IMR-90 (cell line): ENCODE data around the gene ANO9. TPM values are rescaled to one million over a fixed set of nuclear protein-coding genes. Genes with fewer than 3 reads are reported as not detected.

Source experiments
- ATAC-seq: fragments of 200-7000 bp; cut with Tn5 transposase; 2 replicates; pipeline ENCODE4 v1.9.1; 2020; ENCODE audit warnings: low read depth, mild to moderate bottlenecking, moderate library complexity
- BruUV-seq: library from RNA; stranded (reverse); fragments of 400-500 nt; replicated peaks from 2 replicates; lab custom pipeline; 2021; lab: Mats Ljungman, UMichigan
- CTCF ChIA-PET: fragments of 300-600 bp; formaldehyde crosslinking; extraction: SDS; loops from one replicate; lab custom pipeline; 2021; ENCODE audit warnings: antibody characterized with exemption; lab: Yijun Ruan, JAX
- POLR2A ChIA-PET: fragments of 300-600 bp; sonication (Branson Sonifier 250); formaldehyde crosslinking; loops from one replicate; lab custom pipeline; 2022; ENCODE audit warnings: antibody characterized with exemption; ENCODE audit not compliant: unreplicated experiment; lab: Charles Lee
- DNase-seq: peaks from one replicate; pipeline ENCODE4 v3.0.0; 2013
- H2AFZ ChIP-seq: replicated peaks from 2 replicates; pipeline ENCODE3; 2013; ENCODE audit warnings: low read length, mild to moderate bottlenecking; ENCODE audit not compliant: poor library complexity
- H2AK5ac ChIP-seq: 2 replicates; pipeline ENCODE4 v1.6.1; 2013; ENCODE audit warnings: low read depth, low read length, inconsistent platforms
- H2AK9ac ChIP-seq: replicated peaks from 2 replicates; pipeline ENCODE3; 2013; ENCODE audit warnings: mild to moderate bottlenecking, low read depth, low read length, moderate library complexity; ENCODE audit not compliant: poor library complexity
- H2BK120ac ChIP-seq: 2 replicates; pipeline ENCODE4 v1.6.1; 2013; ENCODE audit warnings: low read depth, low read length, inconsistent platforms
- H2BK15ac ChIP-seq: 3 replicates; pipeline ENCODE4 v1.6.1; 2013; ENCODE audit warnings: low read depth, low read length, inconsistent platforms
- H2BK20ac ChIP-seq: 2 replicates; pipeline ENCODE4 v1.6.1; 2013; ENCODE audit warnings: low read depth, mild to moderate bottlenecking, inconsistent platforms, low read length, moderate library complexity
- H2BK5ac ChIP-seq: 2 replicates; pipeline ENCODE4 v1.6.1; 2013; ENCODE audit warnings: mild to moderate bottlenecking, low read depth, low read length, inconsistent platforms; ENCODE audit not compliant: poor library complexity, severe bottlenecking
- H3K14ac ChIP-seq: replicated peaks from 2 replicates; pipeline ENCODE4 v1.6.1; 2013; ENCODE audit warnings: low read depth, low read length, inconsistent platforms
- H3K18ac ChIP-seq: 2 replicates; pipeline ENCODE4 v1.6.1; 2013; ENCODE audit warnings: low read depth, low read length, control low read depth
- H3K23ac ChIP-seq: 2 replicates; pipeline ENCODE4 v1.6.1; 2013; ENCODE audit warnings: low read depth, low read length, inconsistent platforms
- H3K27ac ChIP-seq: 2 replicates; pipeline ENCODE4 v1.5.1; 2013; ENCODE audit warnings: mild to moderate bottlenecking, control low read depth, low read length; ENCODE audit not compliant: insufficient read depth
- H3K27me3 ChIP-seq: 2 replicates; pipeline ENCODE4 v1.6.1; 2013; ENCODE audit warnings: low read length; ENCODE audit not compliant: control insufficient read depth, insufficient read depth
- H3K36me3 ChIP-seq: 2 replicates; pipeline ENCODE4 v1.6.1; 2013; ENCODE audit warnings: low read length, mixed read lengths; ENCODE audit not compliant: control insufficient read depth, insufficient read depth
- H3K4ac ChIP-seq: 2 replicates; pipeline ENCODE4 v1.6.1; 2013; ENCODE audit warnings: low read depth, low read length, inconsistent platforms
- H3K4me1 ChIP-seq: 2 replicates; pipeline ENCODE4 v1.6.1; 2013; ENCODE audit warnings: low read length, mixed read lengths; ENCODE audit not compliant: control insufficient read depth, insufficient read depth
- H3K4me2 ChIP-seq: 2 replicates; pipeline ENCODE4 v1.6.1; 2013; ENCODE audit warnings: low read depth, mild to moderate bottlenecking, control low read depth, low read length, moderate library complexity
- H3K4me3 ChIP-seq: 2 replicates; pipeline ENCODE4 v1.5.1; 2013; ENCODE audit warnings: low read depth, mild to moderate bottlenecking, control low read depth, low read length, moderate library complexity; ENCODE audit not compliant: insufficient read depth
- H3K56ac ChIP-seq: 2 replicates; pipeline ENCODE4 v1.6.1; 2013; ENCODE audit warnings: low read length, inconsistent platforms; ENCODE audit not compliant: insufficient read depth; ENCODE audit errors: extremely low read depth
- H3K79me1 ChIP-seq, 2 experiments: 2 replicates each; pipeline ENCODE4 v1.6.1; 2013; ENCODE audit warnings: low read length in 2 of 2, inconsistent platforms in 1 of 2, low read depth in 1 of 2
- H3K9ac ChIP-seq: 2 replicates; pipeline ENCODE4 v1.6.1; 2013; ENCODE audit warnings: low read depth, low read length, control low read depth
- H3K9me1 ChIP-seq: 2 replicates; pipeline ENCODE4 v1.6.1; 2013; ENCODE audit warnings: low read length, inconsistent platforms; ENCODE audit not compliant: insufficient read depth
- H3K9me3 ChIP-seq: 2 replicates; pipeline ENCODE4 v1.6.1; 2013; ENCODE audit warnings: low read length; ENCODE audit not compliant: control insufficient read depth, insufficient read depth
- H4K20me1 ChIP-seq: 2 replicates; pipeline ENCODE4 v1.6.1; 2013; ENCODE audit warnings: low read length, inconsistent platforms; ENCODE audit not compliant: insufficient read depth
- H4K5ac ChIP-seq: 2 replicates; pipeline ENCODE4 v1.6.1; 2013; ENCODE audit warnings: mild to moderate bottlenecking, low read depth, low read length, control low read depth
- H4K8ac ChIP-seq, 2 experiments: 2 replicates each; pipeline ENCODE4 v1.6.1; 2013; ENCODE audit warnings: low read depth in 2 of 2, low read length in 2 of 2, control low read depth in 1 of 2, inconsistent platforms in 1 of 2
- H4K91ac ChIP-seq: 2 replicates; pipeline ENCODE4 v1.6.1; 2013; ENCODE audit warnings: low read depth, low read length, inconsistent platforms; ENCODE audit not compliant: insufficient read depth
- BHLHE40 ChIP-seq: fragments of 150-350 bp; IDR thresholded peaks from 2 replicates; pipeline ENCODE4 v1.6.1; 2016; ENCODE audit warnings: mild to moderate bottlenecking, low read depth, low read length
- CEBPB ChIP-seq: IDR thresholded peaks from 2 replicates; pipeline ENCODE4 v1.6.1; 2012; ENCODE audit warnings: low read depth, low read length, improper control_type of control experiment
- CHD1 ChIP-seq: IDR thresholded peaks from 2 replicates; pipeline ENCODE4 v1.6.1; 2012; ENCODE audit warnings: low read depth, low read length, improper control_type of control experiment
- CTCF ChIP-seq: conservative IDR thresholded peaks from 2 replicates; pipeline ENCODE4 v1.5.1; 2012; ENCODE audit warnings: mild to moderate bottlenecking, low read depth, low read length, improper control_type of control experiment
- ELK1 ChIP-seq: fragments of 150-350 bp; IDR thresholded peaks from 2 replicates; pipeline ENCODE4 v1.6.1; 2016; ENCODE audit warnings: low read depth, mild to moderate bottlenecking, low read length, moderate library complexity, borderline replicate concordance
- FOS ChIP-seq: fragments of 150-350 bp; IDR thresholded peaks from 2 replicates; pipeline ENCODE4 v1.6.1; 2016; ENCODE audit warnings: low read depth, low read length
- MAZ ChIP-seq: IDR thresholded peaks from 2 replicates; pipeline ENCODE4 v1.6.1; 2012; ENCODE audit warnings: low read depth, mild to moderate bottlenecking, low read length, improper control_type of control experiment, moderate library complexity, borderline replicate concordance
- MXI1 ChIP-seq: IDR thresholded peaks from 2 replicates; pipeline ENCODE4 v1.6.1; 2012; ENCODE audit warnings: low read depth, mild to moderate bottlenecking, low read length, moderate library complexity, borderline replicate concordance
- NFE2L2 ChIP-seq: fragments of 150-350 bp; IDR thresholded peaks from 2 replicates; pipeline ENCODE4 v1.6.1; 2016; ENCODE audit warnings: low read depth, mild to moderate bottlenecking, low read length
- POLR2A ChIP-seq: IDR thresholded peaks from 2 replicates; pipeline ENCODE4 v1.6.1; 2012; ENCODE audit warnings: mild to moderate bottlenecking, low read depth, low read length
- RCOR1 ChIP-seq: IDR thresholded peaks from 2 replicates; pipeline ENCODE4 v1.6.1; 2012; ENCODE audit warnings: mild to moderate bottlenecking, low read length, improper control_type of control experiment; ENCODE audit not compliant: insufficient replicate concordance
- RFX5 ChIP-seq: IDR thresholded peaks from 2 replicates; pipeline ENCODE4 v1.8.0; 2012; ENCODE audit warnings: low read depth, mild to moderate bottlenecking, low read length, moderate library complexity
- SMC3 ChIP-seq: fragments of 150-350 bp; IDR thresholded peaks from 2 replicates; pipeline ENCODE4 v1.6.1; 2016; ENCODE audit warnings: low read depth, mild to moderate bottlenecking, antibody characterized with exemption, low read length, moderate library complexity
- USF2 ChIP-seq: fragments of 150-350 bp; IDR thresholded peaks from 2 replicates; pipeline ENCODE4 v1.6.1; 2017; ENCODE audit warnings: mild to moderate bottlenecking, antibody characterized with exemption, low read length, low read depth
- WGBS, 2 experiments: methylation state at CpG; one replicate each; pipeline versions ENCODE4 v1.1.5 to v1.1.7; 2013; ENCODE audit warnings: missing lambda C conversion rate in 2 of 2; ENCODE audit not compliant: insufficient read length in 1 of 2; ENCODE audit errors: extremely low coverage in 2 of 2; 5-methylcytosine and 5-hydroxymethylcytosine counted together
- dilution Hi-C: fragments of 300-500 bp; cut with HindIII; formaldehyde crosslinking; loops from one replicate; pipeline ENCODE4 v1.14.3; 2018; ENCODE audit warnings: low sequenced_read_pairs; ENCODE audit not compliant: unreplicated experiment
- in situ Hi-C: fragments of 300-500 bp; cut with MboI; formaldehyde crosslinking; loops from 3 replicates; pipeline ENCODE4 v1.14.3; 2019; ENCODE audit warnings: low sequenced_read_pairs, inconsistent platforms, mixed read lengths
- intact Hi-C: fragments of 100-400 bp; cut with micrococcal nuclease; formaldehyde crosslinking; loops from 2 replicates; pipeline ENCODE4 v1.10.0; 2022
- polyA plus RNA-seq, 3 experiments: library from polyadenylated mRNA; depleted of rRNA; stranded (reverse); fragments of >200 nt; gene quantifications; 2 replicates each; pipeline ENCODE4 v1.2.3, GENCODE V29; 2012; ENCODE audit warnings: low replicate concordance in 1 of 3
- total RNA-seq: library from RNA; depleted of rRNA; stranded (reverse); fragments of >200 nt; gene quantifications from 2 replicates; pipeline ENCODE4 v1.2.3, GENCODE V29; 2012

ANO9 gene
- total and polyA plus RNA-seq, 2 of the 4 experiments (the other 2 are of a cell fraction), result not detected

GRCh38 chr11:375065-376025, 66.5 kb downstream of the ANO9 start:
- Histone ChIP-seq H3K36me3 (peaks cover 51% of the 10 kb centered on the region), H3K9ac (no peak overlapping the region), H3K23ac (no peak overlapping the region), H3K9me1 (no peaks in the 10 kb centered on the region), H4K8ac (no peak overlapping the region), H3K4ac (no peak overlapping the region), H2BK20ac (no peak overlapping the region), H4K5ac (no peak overlapping the region), H2AK9ac (peak overlapping the region; percentile 42), H3K4me2 (no peak overlapping the region), H3K9me3 (no peaks in the 10 kb centered on the region), H3K18ac (no peak overlapping the region), H3K4me3 (no peak overlapping the region), H4K20me1 (peaks cover 13% of the 10 kb centered on the region; the same call in 1 of the 2 replicates), H3K79me1 (0 out of 4 replicates have a peak, but pooled peaks cover 0 to 1% of the 10 kb centered on the region in 2 experiments), H2BK5ac (no peak overlapping the region), H2AFZ (no peak overlapping the region), H4K91ac (no peak overlapping the region), H3K14ac (no peak overlapping the region), H3K27me3 (no peaks in the 10 kb centered on the region), H2BK120ac (no peak overlapping the region), H2BK15ac (no peak overlapping the region), H3K27ac (no peak overlapping the region), H3K4me1 (peaks cover 2% of the 10 kb centered on the region; the same call in 1 of the 2 replicates), H2AK5ac (no peak overlapping the region), H3K56ac (no peak overlapping the region)
- in situ Hi-C loops (no loop called here), intact Hi-C loops (no loop called here), dilution Hi-C loops (no loop called here)
- ChIA-PET CTCF (no interaction called here), POLR2A (no interaction called here)
- WGBS, 2 experiments, result 97% methylated on average over 26 of the region's 41 CpGs; no CpG with 5 or more reads in 1 of the 2 experiments
- no peak for ATAC-seq
- no peak for DNase-seq
- no TSS peak for BruUV-seq
- TF ChIP-seq RCOR1, result no peak
- TF ChIP-seq NFE2L2, result no peak
- no peak for TF ChIP-seq MAZ
- TF ChIP-seq RFX5, result no peak
- TF ChIP-seq FOS, result no peak
- TF ChIP-seq BHLHE40, result no peak
- no peak for TF ChIP-seq POLR2A
- no peak for TF ChIP-seq ELK1
- TF ChIP-seq SMC3, result no peak
- no peak for TF ChIP-seq CTCF
- TF ChIP-seq USF2, result no peak
- TF ChIP-seq MXI1, result no peak
- no peak for TF ChIP-seq CHD1
- TF ChIP-seq CEBPB, result no peak
